ENCODE measurements around the gene AOPEP.

GRCh38 chr9:94837404-94837803 lies 110.9 kb downstream of the AOPEP start:
- TF ChIP-seq CTCF (IDR thresholded peaks at IDR 0.05 in 8 of 11, conservative IDR thresholded peaks at IDR 0.05 in 3 of 11) (no peak), POLR2AphosphoS5 (IDR thresholded peaks at IDR 0.05) (no peak), POLR2A (IDR thresholded peaks at IDR 0.05) (no peak)

Data from spleen (tissue), 7 donors.